Gastrocnemius medialis (tissue), 4 donors: ENCODE results near the gene IQCM. TPM values are rescaled to one million over a fixed set of nuclear protein-coding genes. Genes with fewer than 3 reads are reported as not detected.
"Not testable (repeated sequence)": the region's sequence is repeated elsewhere in the genome, so short reads cannot be mapped to it uniquely, and the experiment has no call there.

Source experiments
- ATAC-seq, 2 donors: fragments of 150-250 bp; one replicate each; pipeline ENCODE4 v1.9.1; 2016
- DNase-seq, 2 donors: peaks; one replicate each; pipeline ENCODE4 v3.0.0-alpha.2; 2019
- H3K27ac ChIP-seq, 4 donors: fragments of 200-600 bp; sonication (generic); 1 replicate in 1 of 4; 2 replicates in 3 of 4; pipeline ENCODE4 v1.5.1; 2016 to 2018; ENCODE audit warnings: mild to moderate bottlenecking in 2 of 4, moderate library complexity in 1 of 4
- H3K27me3 ChIP-seq, 3 donors: fragments of 200-600 bp; sonication (generic) in 2 of 3; 1 replicate in 1 of 3; 2 replicates in 2 of 3; pipeline versions ENCODE4 v1.5.1 to v1.6.0; 2016 to 2019; ENCODE audit warnings: mild to moderate bottlenecking in 1 of 3, moderate library complexity in 1 of 3
- H3K36me3 ChIP-seq, 2 donors: fragments of 200-600 bp; sonication (generic) in 1 of 2; one replicate each; pipeline ENCODE4 v1.5.1; 2017 to 2018
- H3K4me1 ChIP-seq, 2 donors: fragments of 200-600 bp; sonication (generic) in 1 of 2; one replicate each; pipeline ENCODE4 v1.5.1; 2016 to 2017; ENCODE audit warnings: mild to moderate bottlenecking in 2 of 2
- H3K4me3 ChIP-seq, 4 donors: fragments of 200-600 bp; sonication (generic) in 3 of 4; 1 replicate in 1 of 4; 2 replicates in 3 of 4; pipeline ENCODE4 v1.5.1; 2016 to 2019; ENCODE audit warnings: mild to moderate bottlenecking in 2 of 4
- H3K9me3 ChIP-seq, 3 donors: fragments of 200-600 bp; sonication (generic) in 2 of 3; 1 replicate in 1 of 3; 2 replicates in 2 of 3; pipeline ENCODE4 v1.5.1; 2016 to 2019
- CTCF ChIP-seq, 5 experiments: fragments of 450-650 bp in 3 of 5; fragments of 200-600 bp in 2 of 5; sonication (generic) in 2 of 5; IDR thresholded peaks in 4 of 5; conservative IDR thresholded peaks in 1 of 5; 1 replicate in 4 of 5; 2 replicates in 1 of 5; pipeline ENCODE4 v1.5.1; 2016 to 2019; ENCODE audit warnings: antibody characterized with exemption in 5 of 5, mild to moderate bottlenecking in 3 of 5, moderate library complexity in 3 of 5
- POLR2A ChIP-seq, 2 donors: fragments of 450-650 bp; IDR thresholded peaks; one replicate each; pipeline ENCODE4 v1.6.1; 2017; ENCODE audit warnings: antibody characterized with exemption in 2 of 2, mild to moderate bottlenecking in 2 of 2, moderate library complexity in 2 of 2
- in situ Hi-C, 4 donors: fragments of 200-750 bp; cut with MboI; loops; one replicate each; pipeline versions ENCODE4 v1.15.0 to v1.8.0; 2017; ENCODE audit warnings: low sequenced_read_pairs in 4 of 4
- intact Hi-C: fragments of 100-400 bp; cut with DNase I; formaldehyde crosslinking; loops from one replicate; pipeline ENCODE4 v1.15.1; 2023; ENCODE audit warnings: low total_unique reads
- total RNA-seq, 4 donors: library from RNA; depleted of rRNA; stranded (reverse); fragments of >200 nt; gene quantifications; one replicate each; pipeline versions ENCODE4 v1.1.0 to v1.2.3, GENCODE V29; 2016

IQCM gene
- total RNA-seq, 4 donors from 2014 or later: 0.25 TPM; not detected in 3

- no peaks in the 10 kb centered on the region for H3K36me3 ChIP-seq
- in situ Hi-C loops: no loop called here
- H3K27ac ChIP-seq: no peak overlapping the region
- DNase-seq (no peak), ATAC-seq (no peak)
- no peaks in the 10 kb centered on the region for H3K4me1 ChIP-seq
- no peaks in the 10 kb centered on the region for H3K27me3 ChIP-seq
- TF ChIP-seq CTCF (IDR thresholded peaks at IDR 0.05 in 4 of 5, conservative IDR thresholded peaks at IDR 0.05 in 1 of 5) (no peak), POLR2A (IDR thresholded peaks at IDR 0.05) (no peak)
- H3K9me3 ChIP-seq: no peaks in the 10 kb centered on the region
- no peak overlapping the region for H3K4me3 ChIP-seq
- intact Hi-C loops: no loop called here
Measured at GRCh38 chr4:149493492-149493891, 322.2 kb downstream of the IQCM start.

DNA sequence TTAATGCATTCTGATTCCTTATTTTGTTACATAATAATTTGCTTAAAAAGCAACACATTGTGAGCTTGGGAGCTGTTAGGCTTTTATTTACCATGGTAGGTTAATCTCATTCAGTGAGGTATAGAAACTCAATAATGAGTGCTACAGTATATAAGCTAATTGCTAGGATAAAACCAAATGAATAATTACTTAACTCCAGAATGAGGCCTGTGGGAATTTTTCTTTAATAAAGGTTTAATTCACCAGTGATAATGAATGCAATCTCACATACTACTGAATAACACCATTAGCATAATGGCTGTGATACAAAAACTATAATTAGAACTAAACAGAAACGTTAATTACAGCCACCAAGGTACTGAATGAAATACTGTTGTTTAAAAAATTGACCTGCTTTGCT is 326.3 kb downstream of the IQCM start:
- Histone ChIP-seq H3K36me3 (no peaks in the 10 kb centered on the region), H3K4me3 (no peak overlapping the region), H3K9me3 (no peaks in the 10 kb centered on the region), H3K4me1 (no peaks in the 10 kb centered on the region), H3K27ac (no peak overlapping the region), H3K27me3 (no peaks in the 10 kb centered on the region)
- ATAC-seq: no peak
- DNase-seq: no peak
- TF ChIP-seq CTCF (IDR thresholded peaks at IDR 0.05 in 4 of 5, conservative IDR thresholded peaks at IDR 0.05 in 1 of 5) (no peak), POLR2A (IDR thresholded peaks at IDR 0.05) (no peak)
- in situ Hi-C loops: no loop called here
- intact Hi-C loops: no loop called here

DNA sequence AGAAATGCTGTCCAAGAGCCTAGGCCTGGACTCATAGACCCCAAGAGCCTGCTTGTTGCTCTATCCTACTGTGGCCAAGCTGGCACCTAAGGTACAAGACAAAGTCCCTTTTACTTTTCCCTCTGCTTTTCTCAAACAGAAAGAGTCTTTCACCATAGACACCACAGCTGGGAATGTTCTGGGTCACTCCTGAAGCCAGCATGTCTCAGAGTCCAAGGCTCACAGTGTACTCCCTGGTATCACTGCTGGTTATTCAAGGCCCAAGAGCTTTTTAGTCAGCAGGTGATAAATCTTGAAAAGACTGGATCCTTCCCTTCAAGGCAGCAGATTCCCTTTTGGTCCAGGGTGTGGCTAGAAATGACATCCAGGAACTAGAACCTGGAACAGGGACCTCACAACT is 328.8 kb downstream of the IQCM start:
- Histone ChIP-seq H3K27ac (no peak overlapping the region), H3K36me3 (no peaks in the 10 kb centered on the region), H3K9me3 (no peaks in the 10 kb centered on the region), H3K27me3 (no peaks in the 10 kb centered on the region), H3K4me1 (no peaks in the 10 kb centered on the region), H3K4me3 (no peak overlapping the region)
- ATAC-seq: no peak
- intact Hi-C loops (no loop called here), in situ Hi-C loops (no loop called here)
- no peak for TF ChIP-seq CTCF (IDR thresholded peaks at IDR 0.05 in 4 of 5, conservative IDR thresholded peaks at IDR 0.05 in 1 of 5)
- TF ChIP-seq POLR2A (IDR thresholded peaks at IDR 0.05): no peak
- no peak for DNase-seq

- H3K36me3 ChIP-seq, H3K9me3 ChIP-seq, in situ Hi-C loops, DNase-seq, H3K27me3 ChIP-seq, H3K27ac ChIP-seq, ATAC-seq, intact Hi-C loops, H3K4me3 ChIP-seq, H3K4me1 ChIP-seq: not testable (repeated sequence)
Measured at GRCh38 chr4:149468669-149469068, 347.0 kb downstream of the IQCM start.

GRCh38 chr4:149466446-149466845 is 349.2 kb downstream of the IQCM start:
- Histone ChIP-seq H3K4me1 (no peaks in the 10 kb centered on the region), H3K27me3 (no peaks in the 10 kb centered on the region), H3K9me3 (no peaks in the 10 kb centered on the region), H3K27ac (no peak overlapping the region), H3K4me3 (no peak overlapping the region), H3K36me3 (no peaks in the 10 kb centered on the region)
- in situ Hi-C loops (no loop called here), intact Hi-C loops (no loop called here)
- ATAC-seq (no peak), DNase-seq (no peak)
- TF ChIP-seq POLR2A (IDR thresholded peaks at IDR 0.05) (no peak), CTCF (IDR thresholded peaks at IDR 0.05 in 4 of 5, conservative IDR thresholded peaks at IDR 0.05 in 1 of 5) (no peak)
